Peyer's patch (tissue), 4 donors: ENCODE data around the gene CCL25. TPM values are rescaled to one million over a fixed set of nuclear protein-coding genes. Genes with fewer than 3 reads are reported as not detected.

Source experiments
- DNase-seq, 3 donors: peaks; one replicate each; pipeline ENCODE4 v3.0.0-alpha.2; 2017 to 2019
- H3K27ac ChIP-seq, 4 donors: fragments of 200-600 bp; sonication (generic); one replicate each; pipeline ENCODE4 v1.5.1; 2016 to 2019
- H3K27me3 ChIP-seq, 2 donors: fragments of 200-600 bp; sonication (generic); one replicate each; pipeline ENCODE4 v1.5.1; 2019
- H3K36me3 ChIP-seq, 3 donors: fragments of 200-600 bp; sonication (generic); one replicate each; pipeline ENCODE4 v1.5.1; 2016 to 2019
- H3K4me1 ChIP-seq, 4 donors: fragments of 200-600 bp; sonication (generic); one replicate each; pipeline ENCODE4 v1.5.1; 2016 to 2019
- H3K4me3 ChIP-seq, 4 donors: fragments of 200-600 bp; sonication (generic); 1 replicate in 3 of 4; 2 replicates in 1 of 4; pipeline ENCODE4 v1.5.1; 2016 to 2019; ENCODE audit warnings: mild to moderate bottlenecking in 1 of 4
- H3K9me3 ChIP-seq, 4 donors: fragments of 200-600 bp; sonication (generic); one replicate each; pipeline ENCODE4 v1.5.1; 2016 to 2019; ENCODE audit warnings: mild to moderate bottlenecking in 1 of 4
- POLR2A ChIP-seq, 2 donors: fragments of 450-650 bp; IDR thresholded peaks; one replicate each; pipeline ENCODE4 v1.5.1; 2017; ENCODE audit warnings: antibody characterized with exemption in 2 of 2, mild to moderate bottlenecking in 2 of 2, moderate library complexity in 2 of 2
- total RNA-seq, 4 donors: library from RNA; depleted of rRNA; stranded (reverse); fragments of >200 nt; gene quantifications; one replicate each; pipeline ENCODE4 v1.1.0, GENCODE V29; 2016
- TF ChIP-seq, protein P1 (sequence below), 6 experiments: fragments of 450-650 bp in 4 of 6; fragments of 200-600 bp in 2 of 6; sonication (generic) in 1 of 6; IDR thresholded peaks; one replicate each; pipeline ENCODE4 v1.5.1; 2017 to 2019; ENCODE audit warnings: antibody characterized with exemption in 6 of 6, mild to moderate bottlenecking in 3 of 6, moderate library complexity in 1 of 6

CCL25 gene
- total RNA-seq, 4 donors from 2014 or later: 5.8 to 286 (median 121) TPM

DNA sequence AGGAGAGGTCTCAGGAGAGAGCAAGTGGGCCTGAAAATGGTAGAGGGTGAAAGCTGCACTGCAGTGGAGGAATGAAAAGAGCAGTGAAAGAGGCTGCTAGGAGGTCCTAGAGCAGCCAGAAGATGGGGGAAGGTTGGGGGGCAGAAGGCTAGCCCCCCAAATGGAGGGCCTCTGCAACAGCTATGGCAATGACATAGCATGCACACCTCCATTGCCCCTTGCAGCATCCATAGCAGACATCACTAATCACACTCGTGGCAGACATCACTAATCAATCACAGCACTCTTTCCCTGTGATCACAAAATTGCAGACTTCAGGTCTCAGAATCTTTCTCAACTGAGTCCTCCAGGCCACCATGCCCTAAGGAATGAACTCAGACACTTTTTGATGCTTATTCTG lies 21.9 kb downstream of the CCL25 start:
- DNase-seq: no peak
- H3K27me3 ChIP-seq: no peaks in the 10 kb centered on the region
- H3K27ac ChIP-seq: no peak overlapping the region
- no peaks in the 10 kb centered on the region for H3K36me3 ChIP-seq
- H3K4me1 ChIP-seq: no peaks in the 10 kb centered on the region
- TF ChIP-seq, protein P1, sequence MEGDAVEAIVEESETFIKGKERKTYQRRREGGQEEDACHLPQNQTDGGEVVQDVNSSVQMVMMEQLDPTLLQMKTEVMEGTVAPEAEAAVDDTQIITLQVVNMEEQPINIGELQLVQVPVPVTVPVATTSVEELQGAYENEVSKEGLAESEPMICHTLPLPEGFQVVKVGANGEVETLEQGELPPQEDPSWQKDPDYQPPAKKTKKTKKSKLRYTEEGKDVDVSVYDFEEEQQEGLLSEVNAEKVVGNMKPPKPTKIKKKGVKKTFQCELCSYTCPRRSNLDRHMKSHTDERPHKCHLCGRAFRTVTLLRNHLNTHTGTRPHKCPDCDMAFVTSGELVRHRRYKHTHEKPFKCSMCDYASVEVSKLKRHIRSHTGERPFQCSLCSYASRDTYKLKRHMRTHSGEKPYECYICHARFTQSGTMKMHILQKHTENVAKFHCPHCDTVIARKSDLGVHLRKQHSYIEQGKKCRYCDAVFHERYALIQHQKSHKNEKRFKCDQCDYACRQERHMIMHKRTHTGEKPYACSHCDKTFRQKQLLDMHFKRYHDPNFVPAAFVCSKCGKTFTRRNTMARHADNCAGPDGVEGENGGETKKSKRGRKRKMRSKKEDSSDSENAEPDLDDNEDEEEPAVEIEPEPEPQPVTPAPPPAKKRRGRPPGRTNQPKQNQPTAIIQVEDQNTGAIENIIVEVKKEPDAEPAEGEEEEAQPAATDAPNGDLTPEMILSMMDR (IDR thresholded peaks at IDR 0.05): no peak
- TF ChIP-seq POLR2A (IDR thresholded peaks at IDR 0.05): no peak
- peaks cover 0 to 4% (median 2%) of the 10 kb centered on the region in 4 donors for H3K9me3 ChIP-seq
- H3K4me3 ChIP-seq: no peak overlapping the region

DNA sequence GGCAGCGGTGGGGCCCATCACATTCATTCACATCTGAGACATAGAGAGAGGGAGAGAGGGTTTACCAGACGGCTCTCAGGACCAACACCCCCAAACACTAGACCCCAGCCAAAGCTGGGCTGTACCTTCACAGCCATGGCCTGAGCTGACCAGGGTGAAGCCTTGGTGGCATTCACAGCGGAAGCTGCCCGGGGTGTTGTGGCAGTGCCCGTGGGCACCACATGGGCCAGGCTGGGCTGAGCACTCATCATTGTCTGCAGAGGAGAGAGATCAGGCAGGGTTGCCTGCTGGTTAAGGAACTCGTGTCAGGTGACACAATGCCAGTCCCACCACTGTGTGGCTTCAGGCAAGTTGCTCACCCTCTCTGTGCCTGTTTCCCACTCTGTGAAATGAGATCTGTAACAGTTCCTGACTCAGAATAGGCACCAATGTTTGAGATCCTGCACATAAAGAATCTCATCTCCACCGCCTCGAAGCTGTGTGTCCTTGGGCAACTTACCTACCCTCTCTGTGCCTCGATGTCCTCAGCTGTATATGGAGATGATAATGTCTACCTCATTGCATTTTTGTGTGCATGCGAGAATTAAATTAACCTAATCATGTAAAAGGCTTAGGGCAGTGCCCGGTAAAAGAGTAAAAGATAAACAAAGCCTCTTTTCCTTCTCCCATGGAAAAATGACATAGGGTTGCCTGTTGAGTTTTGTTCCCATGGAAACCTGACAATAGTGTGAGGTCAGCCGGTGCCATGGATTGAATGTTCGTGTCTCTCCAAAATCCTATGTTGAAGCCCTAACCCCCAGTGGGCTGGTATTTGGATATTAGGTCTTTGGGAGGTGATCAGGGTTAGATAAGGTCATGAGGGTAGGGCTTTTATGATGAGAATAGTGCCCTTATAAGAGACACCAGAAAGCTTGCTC lies 22.9 kb downstream of the CCL25 start:
- no peak for DNase-seq
- Histone ChIP-seq H3K36me3 (no peaks in the 10 kb centered on the region), H3K4me3 (no peak overlapping the region), H3K27me3 (no peaks in the 10 kb centered on the region), H3K27ac (no peak overlapping the region), H3K9me3 (no peaks in the 10 kb centered on the region), H3K4me1 (no peaks in the 10 kb centered on the region)
- TF ChIP-seq POLR2A (IDR thresholded peaks at IDR 0.05): no peak
- TF ChIP-seq, protein P1 (IDR thresholded peaks at IDR 0.05): no peak

DNA sequence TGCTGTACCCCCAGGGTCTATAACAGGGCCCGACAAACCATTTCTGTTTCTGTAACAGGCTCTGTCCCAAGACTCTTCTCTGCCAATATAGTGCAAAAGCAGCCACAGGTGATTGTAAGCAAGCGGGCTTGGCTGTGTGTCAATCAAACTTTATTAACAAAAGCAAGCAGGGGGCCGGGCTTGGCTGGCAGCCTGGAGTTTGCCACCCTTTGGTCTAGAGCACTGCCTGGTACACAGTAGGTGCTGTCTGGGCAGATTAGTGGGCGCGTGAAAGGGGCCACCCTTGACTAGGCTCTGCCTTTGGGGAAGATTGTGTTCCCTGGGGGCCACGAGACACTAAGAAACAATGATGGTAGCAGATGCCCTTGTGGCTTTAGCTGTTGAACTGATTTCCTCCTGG lies 27.4 kb downstream of the CCL25 start:
- H3K36me3 ChIP-seq: no peaks in the 10 kb centered on the region
- no peak overlapping the region for H3K27ac ChIP-seq
- H3K9me3 ChIP-seq: no peaks in the 10 kb centered on the region
- H3K4me1 ChIP-seq: no peaks in the 10 kb centered on the region
- H3K4me3 ChIP-seq: no peak overlapping the region
- no peaks in the 10 kb centered on the region for H3K27me3 ChIP-seq
- TF ChIP-seq POLR2A (IDR thresholded peaks at IDR 0.05): no peak
- TF ChIP-seq, protein P1 (IDR thresholded peaks at IDR 0.05): no peak
- no peak for DNase-seq

DNA sequence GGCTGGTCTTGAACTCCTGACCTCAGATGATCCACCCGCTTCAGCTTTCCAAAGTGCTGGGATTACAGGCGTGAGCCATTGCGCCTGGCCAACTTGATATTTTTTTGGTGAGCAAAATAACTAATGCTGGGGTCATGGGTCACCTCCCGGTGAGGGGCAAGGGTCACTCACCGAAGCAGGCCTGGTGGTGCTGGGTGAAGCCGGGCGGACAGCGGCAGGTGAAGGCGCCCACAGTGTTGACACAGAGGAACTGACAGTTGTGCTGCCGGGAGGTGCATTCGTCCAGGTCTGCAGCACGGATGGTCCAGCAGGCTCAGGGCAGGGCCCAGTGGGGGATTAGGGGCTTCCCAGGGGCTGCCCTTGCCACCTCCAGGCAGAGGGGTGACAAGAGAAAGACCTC lies 28.3 kb downstream of the CCL25 start:
- no peaks in the 10 kb centered on the region for H3K4me1 ChIP-seq

DNA sequence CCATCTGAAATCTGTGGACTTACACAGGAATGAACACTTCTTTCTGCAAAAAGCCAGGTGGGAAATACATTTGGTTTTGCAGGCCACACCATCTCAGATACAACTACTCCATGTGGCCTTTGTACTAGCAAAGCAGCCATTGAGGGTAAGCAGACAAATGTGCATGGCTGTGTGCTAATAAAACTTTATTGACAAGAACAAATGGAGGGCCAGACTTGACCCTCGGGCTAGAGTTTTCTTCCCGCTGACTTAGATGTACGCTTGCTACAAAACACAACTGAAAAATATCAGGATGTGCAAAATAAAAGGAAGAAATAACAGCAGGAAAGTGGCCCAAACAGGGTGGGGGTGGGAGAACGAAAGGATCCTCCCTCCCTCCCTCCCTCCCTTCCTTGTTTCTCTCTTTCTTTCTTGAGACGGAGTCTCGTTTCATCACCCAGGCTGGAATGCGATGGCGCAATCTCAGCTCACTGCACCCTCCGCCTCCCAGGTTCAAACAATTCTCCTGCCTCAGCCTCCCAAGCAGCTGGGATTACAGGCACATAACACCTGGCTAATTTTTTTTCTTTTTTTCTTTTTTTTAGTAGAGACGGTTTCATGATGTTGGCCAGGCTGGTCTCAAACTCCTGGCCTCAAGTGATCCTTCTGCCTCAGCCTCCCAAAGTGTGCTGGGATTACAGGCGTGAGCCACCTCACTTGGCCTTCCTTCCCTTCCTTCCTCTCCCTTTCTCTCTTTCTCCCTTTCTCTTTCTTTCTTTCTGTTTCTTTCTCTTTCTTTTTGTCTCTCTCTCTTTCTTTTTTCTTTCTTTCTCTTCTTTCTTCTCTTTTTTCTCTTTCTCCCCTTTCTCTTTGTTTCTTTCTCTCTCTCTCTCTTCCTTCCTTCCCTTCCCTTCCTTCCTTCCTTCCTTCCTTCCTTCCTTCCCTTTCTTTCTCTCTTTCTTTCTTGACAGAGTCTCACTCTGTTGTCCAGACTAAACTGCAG lies 29.3 kb downstream of the CCL25 start:
- Histone ChIP-seq H3K4me1 (no peaks in the 10 kb centered on the region), H3K9me3 (no peaks in the 10 kb centered on the region), H3K4me3 (no peak overlapping the region), H3K36me3 (no peaks in the 10 kb centered on the region), H3K27ac (no peak overlapping the region), H3K27me3 (no peaks in the 10 kb centered on the region)
- no peak for DNase-seq
- no peak for TF ChIP-seq POLR2A (IDR thresholded peaks at IDR 0.05)
- TF ChIP-seq, protein P1 (IDR thresholded peaks at IDR 0.05): no peak

More for the DNA sequence above, 28.3 kb downstream of the CCL25 start:
- Histone ChIP-seq H3K9me3 (no peaks in the 10 kb centered on the region), H3K27ac (no peak overlapping the region), H3K36me3 (no peaks in the 10 kb centered on the region), H3K4me3 (no peak overlapping the region), H3K27me3 (no peaks in the 10 kb centered on the region)
- TF ChIP-seq, protein P1 (IDR thresholded peaks at IDR 0.05): no peak
- no peak for TF ChIP-seq POLR2A (IDR thresholded peaks at IDR 0.05)
- no peak for DNase-seq
